ENCODE data around the gene CADM1.
A peak's percentile ranks its signal among the peaks of the same experiment; 100 is the strongest.

Gene CADM1

GRCh38 chr11:115518983-115519628 is 14.9 kb upstream of the CADM1 start:
- FAIRE-seq (no peak), DNase-seq (ENCODE audit: insufficient read length, low spot score) (no peak)

GRCh38 chr11:115515647-115516395 is 11.6 kb upstream of the CADM1 start:
- FAIRE-seq (no peak), DNase-seq (ENCODE audit: insufficient read length, low spot score) (no peak)

GRCh38 chr11:115506954-115507675 is 2.9 kb upstream of the CADM1 start:
- FAIRE-seq (no peak), DNase-seq (ENCODE audit: insufficient read length, low spot score) (no peak)

- DNase-seq (ENCODE audit: insufficient read length, low spot score) (no peak), FAIRE-seq (no peak)
These were observed 960 bp upstream of the CADM1 start for GRCh38 chr11:115505175-115505574.

GRCh38 chr11:115503886-115504275 is 334 bp downstream of the CADM1 start:
- DNase-seq (ENCODE audit: insufficient read length, low spot score) (no peak), FAIRE-seq (no peak)

- DNase-seq (ENCODE audit: insufficient read length, low spot score) (no peak), FAIRE-seq (no peak)
These were observed 931 bp downstream of the CADM1 start for GRCh38 chr11:115503083-115503885.

GRCh38 chr11:115502636-115503082 is 1.6 kb downstream of the CADM1 start:
- FAIRE-seq, result no peak

GRCh38 chr11:115501893-115502589 is 2.2 kb downstream of the CADM1 start:
- DNase-seq (ENCODE audit: insufficient read length, low spot score) (no peak), FAIRE-seq (no peak)

More at GRCh38 chr11:115502636-115503082, 1.6 kb downstream of the CADM1 start:
- DNase-seq (ENCODE audit: insufficient read length, low spot score), result no peak

GRCh38 chr11:115501502-115501892 is 2.7 kb downstream of the CADM1 start:
- DNase-seq (ENCODE audit: insufficient read length, low spot score), result no peak
- FAIRE-seq, result no peak

- no peak for DNase-seq (ENCODE audit: insufficient read length, low spot score)
- no peak for FAIRE-seq
These were observed 3.4 kb downstream of the CADM1 start for GRCh38 chr11:115500547-115501501.

GRCh38 chr11:115499891-115500290 is 4.3 kb downstream of the CADM1 start:
- no peak for DNase-seq (ENCODE audit: insufficient read length, low spot score)
- no peak for FAIRE-seq

GRCh38 chr11:115499241-115499799 is 4.9 kb downstream of the CADM1 start:
- DNase-seq (ENCODE audit: insufficient read length, low spot score), result no peak
- FAIRE-seq, result no peak

GRCh38 chr11:115498354-115498753 is 5.9 kb downstream of the CADM1 start:
- no peak for DNase-seq (ENCODE audit: insufficient read length, low spot score)
- FAIRE-seq, result peak; percentile 21

- DNase-seq (ENCODE audit: insufficient read length, low spot score), result no peak
- peak; percentile 51 for FAIRE-seq
These were observed 6.9 kb downstream of the CADM1 start for GRCh38 chr11:115497303-115497702.

- DNase-seq (ENCODE audit: insufficient read length, low spot score) (no peak), FAIRE-seq (no peak)
These were observed 7.3 kb downstream of the CADM1 start for GRCh38 chr11:115496892-115497291.

GRCh38 chr11:115493905-115494304 is 10.3 kb downstream of the CADM1 start:
- FAIRE-seq (no peak), DNase-seq (ENCODE audit: insufficient read length, low spot score) (no peak)

- DNase-seq (ENCODE audit: insufficient read length, low spot score) (no peak), FAIRE-seq (no peak)
These were observed 10.7 kb downstream of the CADM1 start for GRCh38 chr11:115493488-115493887.

- DNase-seq (ENCODE audit: insufficient read length, low spot score), result no peak
- no peak for FAIRE-seq
These were observed 14.7 kb downstream of the CADM1 start for GRCh38 chr11:115489466-115489865.

- DNase-seq (ENCODE audit: insufficient read length, low spot score), result no peak
- no peak for FAIRE-seq
These were observed 15.3 kb downstream of the CADM1 start for GRCh38 chr11:115488945-115489344.

Data from GM19239 (cell line).